Measurements from ENCODE around the gene TRIM33. TPM values are rescaled to one million over a fixed set of nuclear protein-coding genes. Genes with fewer than 3 reads are reported as not detected.

The TRIM33 gene
- total and polyA plus RNA-seq, 2 experiments from 2014 or later: 27.5 to 41.1 TPM

DNA sequence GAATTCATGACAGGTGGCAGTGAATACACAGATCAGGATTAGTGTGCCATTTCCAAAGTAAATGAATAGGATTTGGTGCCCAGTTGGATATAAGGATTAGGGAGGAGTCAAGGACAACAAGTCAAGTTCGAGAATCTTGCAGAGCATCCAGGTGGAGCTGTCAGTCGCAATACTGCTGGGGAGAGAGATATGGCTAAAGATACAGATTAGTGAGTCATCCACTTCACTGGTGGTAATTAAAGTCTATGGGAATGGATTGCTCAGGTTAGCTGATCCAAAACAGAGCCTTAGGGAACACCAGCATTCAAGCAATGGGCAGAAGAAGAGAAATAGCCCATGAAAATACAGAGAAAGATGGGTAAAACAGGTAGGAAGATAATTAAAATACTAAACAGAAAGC is 43.6 kb upstream of the TRIM33 start:
- no peak for TF ChIP-seq EZH2 (IDR thresholded peaks at IDR 0.05; ENCODE audit: borderline replicate concordance)
- TF ChIP-seq, protein P1, sequence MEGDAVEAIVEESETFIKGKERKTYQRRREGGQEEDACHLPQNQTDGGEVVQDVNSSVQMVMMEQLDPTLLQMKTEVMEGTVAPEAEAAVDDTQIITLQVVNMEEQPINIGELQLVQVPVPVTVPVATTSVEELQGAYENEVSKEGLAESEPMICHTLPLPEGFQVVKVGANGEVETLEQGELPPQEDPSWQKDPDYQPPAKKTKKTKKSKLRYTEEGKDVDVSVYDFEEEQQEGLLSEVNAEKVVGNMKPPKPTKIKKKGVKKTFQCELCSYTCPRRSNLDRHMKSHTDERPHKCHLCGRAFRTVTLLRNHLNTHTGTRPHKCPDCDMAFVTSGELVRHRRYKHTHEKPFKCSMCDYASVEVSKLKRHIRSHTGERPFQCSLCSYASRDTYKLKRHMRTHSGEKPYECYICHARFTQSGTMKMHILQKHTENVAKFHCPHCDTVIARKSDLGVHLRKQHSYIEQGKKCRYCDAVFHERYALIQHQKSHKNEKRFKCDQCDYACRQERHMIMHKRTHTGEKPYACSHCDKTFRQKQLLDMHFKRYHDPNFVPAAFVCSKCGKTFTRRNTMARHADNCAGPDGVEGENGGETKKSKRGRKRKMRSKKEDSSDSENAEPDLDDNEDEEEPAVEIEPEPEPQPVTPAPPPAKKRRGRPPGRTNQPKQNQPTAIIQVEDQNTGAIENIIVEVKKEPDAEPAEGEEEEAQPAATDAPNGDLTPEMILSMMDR (IDR thresholded peaks at IDR 0.05; ENCODE audit: poor library complexity): no peak
- no peak for TF ChIP-seq EZH2phosphoT487 (IDR thresholded peaks at IDR 0.05; ENCODE audit: low read depth, severe bottlenecking, unreplicated experiment)
- Histone ChIP-seq H3K9me2 (replicated peaks; ENCODE audit: insufficient read depth) (no peaks in the 10 kb centered on the region), H4K20me1 (ENCODE audit: insufficient read depth, poor library complexity, severe bottlenecking) (no peaks in the 10 kb centered on the region), H3K27ac (no peak overlapping the region), H3K79me2 (no peaks in the 10 kb centered on the region), H3K36me3 (replicated peaks; ENCODE audit: insufficient read depth, low read depth) (no peaks in the 10 kb centered on the region), H2AFZ (no peak overlapping the region), H3K4me1 (ENCODE audit: insufficient read depth) (no peaks in the 10 kb centered on the region), H3K4me3 (no peak overlapping the region), H3K9me3 (ENCODE audit: low read depth) (no peaks in the 10 kb centered on the region), H3K4me2 (no peak overlapping the region), H3K27me3 (no peaks in the 10 kb centered on the region)
- no peak for DNase-seq (ENCODE audit: low spot score)
- WGBS (ENCODE audit: low lambda C conversion rate, missing lambda C conversion rate): 43% methylated on average over 2 of the region's 2 CpGs

DNA sequence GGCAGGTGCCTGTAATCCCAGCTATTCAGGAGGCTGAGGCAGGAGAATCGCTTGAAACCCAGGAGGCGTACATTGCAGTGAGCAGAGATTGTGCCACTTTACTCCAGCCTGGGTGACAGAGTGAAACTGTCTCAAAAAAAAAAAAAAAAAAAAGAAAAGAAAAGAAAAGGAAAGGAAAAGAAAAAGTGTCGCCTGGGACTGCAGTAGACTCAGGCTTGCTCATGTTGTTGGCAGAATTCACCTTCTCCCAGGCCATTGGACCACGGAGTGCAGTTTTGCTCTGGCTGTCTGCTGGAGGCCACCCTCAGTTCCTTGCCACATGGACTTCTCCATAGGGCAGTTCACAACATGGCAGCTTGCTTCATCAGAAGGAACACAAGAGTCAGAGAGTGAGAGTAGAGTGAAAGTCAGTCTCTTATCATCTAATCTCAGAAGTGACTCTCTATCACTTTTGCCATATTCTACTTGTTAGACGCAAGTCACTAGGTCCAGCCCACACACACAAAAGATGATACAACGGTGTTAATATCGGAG is 41.2 kb upstream of the TRIM33 start:
- no peaks in the 10 kb centered on the region for H3K9me3 ChIP-seq (ENCODE audit: low read depth)

DNA sequence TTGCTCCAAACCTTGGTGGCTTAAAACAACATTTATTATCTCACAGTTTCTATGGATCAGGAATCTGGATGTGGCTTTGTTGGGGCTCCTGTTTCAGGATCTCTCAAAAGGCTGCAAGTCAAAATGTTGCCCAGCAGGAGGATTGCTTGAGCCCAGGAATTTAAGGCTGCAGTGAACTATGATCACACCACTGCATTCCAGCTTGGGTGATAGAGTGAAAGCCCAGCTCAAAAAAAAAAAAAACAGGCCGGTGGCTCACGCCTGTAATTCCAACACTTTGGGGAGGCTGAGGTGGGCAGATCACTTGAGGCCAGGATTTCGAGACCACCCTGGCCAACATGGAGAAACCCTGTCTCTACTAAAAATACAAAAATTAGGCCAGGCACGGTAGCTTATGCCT is 40.4 kb upstream of the TRIM33 start:
- no peaks in the 10 kb centered on the region for H3K9me2 ChIP-seq (replicated peaks; ENCODE audit: insufficient read depth)
- DNase-seq (ENCODE audit: low spot score): no peak
- no peaks in the 10 kb centered on the region for H4K20me1 ChIP-seq (ENCODE audit: insufficient read depth, poor library complexity, severe bottlenecking)
- H3K4me2 ChIP-seq: no peak overlapping the region
- no peaks in the 10 kb centered on the region for H3K79me2 ChIP-seq
- H3K27me3 ChIP-seq: no peaks in the 10 kb centered on the region
- H3K36me3 ChIP-seq (replicated peaks; ENCODE audit: insufficient read depth, low read depth): no peaks in the 10 kb centered on the region
- H2AFZ ChIP-seq: no peak overlapping the region
- H3K4me3 ChIP-seq: no peak overlapping the region
- no peaks in the 10 kb centered on the region for H3K9me3 ChIP-seq (ENCODE audit: low read depth)
- no peak overlapping the region for H3K27ac ChIP-seq
- TF ChIP-seq EZH2 (IDR thresholded peaks at IDR 0.05; ENCODE audit: borderline replicate concordance) (no peak), EZH2phosphoT487 (IDR thresholded peaks at IDR 0.05; ENCODE audit: low read depth, severe bottlenecking, unreplicated experiment) (no peak)
- TF ChIP-seq, protein P1 (IDR thresholded peaks at IDR 0.05; ENCODE audit: poor library complexity): no peak
- 74% methylated on average over 4 of the region's 4 CpGs for WGBS (ENCODE audit: low lambda C conversion rate, missing lambda C conversion rate)
- no peaks in the 10 kb centered on the region for H3K4me1 ChIP-seq (ENCODE audit: insufficient read depth)

More for the DNA sequence above, 41.2 kb upstream of the TRIM33 start:
- H3K27ac ChIP-seq: no peak overlapping the region
- no peak overlapping the region for H3K4me2 ChIP-seq
- H3K79me2 ChIP-seq: no peaks in the 10 kb centered on the region
- H3K4me1 ChIP-seq (ENCODE audit: insufficient read depth): no peaks in the 10 kb centered on the region
- H3K27me3 ChIP-seq: no peaks in the 10 kb centered on the region
- no peak overlapping the region for H2AFZ ChIP-seq
- H4K20me1 ChIP-seq (ENCODE audit: insufficient read depth, poor library complexity, severe bottlenecking): no peaks in the 10 kb centered on the region
- no peaks in the 10 kb centered on the region for H3K9me2 ChIP-seq (replicated peaks; ENCODE audit: insufficient read depth)
- WGBS (ENCODE audit: low lambda C conversion rate, missing lambda C conversion rate): 97% methylated on average over 7 of the region's 7 CpGs
- DNase-seq (ENCODE audit: low spot score): no peak
- no peaks in the 10 kb centered on the region for H3K36me3 ChIP-seq (replicated peaks; ENCODE audit: insufficient read depth, low read depth)
- H3K4me3 ChIP-seq: no peak overlapping the region
- TF ChIP-seq EZH2 (IDR thresholded peaks at IDR 0.05; ENCODE audit: borderline replicate concordance) (no peak), EZH2phosphoT487 (IDR thresholded peaks at IDR 0.05; ENCODE audit: low read depth, severe bottlenecking, unreplicated experiment) (no peak)
- TF ChIP-seq, protein P1 (IDR thresholded peaks at IDR 0.05; ENCODE audit: poor library complexity): no peak
